Activated T-cell treated with anti-CD3 and anti-CD28 coated beads for 4 hours (primary cell): ENCODE results near the gene UBALD2.
A peak's percentile ranks its signal among the peaks of the same experiment; 100 is the strongest.
"Not testable (repeated sequence)": the region's sequence is repeated elsewhere in the genome, so short reads cannot be mapped to it uniquely, and the experiment has no call there.

Source experiments
- DNase-seq: peaks from one replicate; pipeline ENCODE4 v3.0.0-alpha.2; 2020

The UBALD2 gene

GRCh38 chr17:76278268-76278908 is 13.2 kb downstream of the UBALD2 start:
- DNase-seq: no peak

GRCh38 chr17:76278952-76279741 is 14.0 kb downstream of the UBALD2 start:
- DNase-seq: peak; percentile 86

GRCh38 chr17:76279742-76280287 is 14.7 kb downstream of the UBALD2 start:
- no peak for DNase-seq

GRCh38 chr17:76280650-76281049 is 15.5 kb downstream of the UBALD2 start:
- no peak for DNase-seq

GRCh38 chr17:76281573-76282371 is 16.6 kb downstream of the UBALD2 start:
- DNase-seq: no peak

GRCh38 chr17:76292567-76292966 is 27.4 kb downstream of the UBALD2 start:
- DNase-seq: no peak

GRCh38 chr17:76293106-76293505 is 28.0 kb downstream of the UBALD2 start:
- no peak for DNase-seq

- no peak for DNase-seq
Measured at GRCh38 chr17:76296186-76296585, 31.0 kb downstream of the UBALD2 start.

GRCh38 chr17:76296889-76297288 is 31.7 kb downstream of the UBALD2 start:
- no peak for DNase-seq

GRCh38 chr17:76297436-76297835 is 32.3 kb downstream of the UBALD2 start:
- no peak for DNase-seq

- DNase-seq: no peak
Measured at GRCh38 chr17:76304226-76305134, 39.3 kb downstream of the UBALD2 start.

GRCh38 chr17:76305135-76305454 is 39.9 kb downstream of the UBALD2 start:
- not testable (repeated sequence) for DNase-seq

GRCh38 chr17:76307299-76307965 is 42.3 kb downstream of the UBALD2 start:
- DNase-seq: no peak

GRCh38 chr17:76307966-76308338 is 42.8 kb downstream of the UBALD2 start, which contains the start of gene QRICH2:
Gene QRICH2 (minus strand): TSS chr17:76308276. CDS start chr17:76307998, 278 bp downstream.
- DNase-seq: no peak

GRCh38 chr17:76309461-76309860 is 44.3 kb downstream of the UBALD2 start:
- DNase-seq: no peak

- no peak for DNase-seq
Measured at GRCh38 chr17:76312735-76313134, 47.6 kb downstream of the UBALD2 start.

- no peak for DNase-seq
Measured at GRCh38 chr17:76314392-76315227, 49.5 kb downstream of the UBALD2 start.

GRCh38 chr17:76317535-76317934 is 52.4 kb downstream of the UBALD2 start:
- DNase-seq: no peak

- DNase-seq: no peak
Measured at GRCh38 chr17:76318586-76318985, 53.4 kb downstream of the UBALD2 start.
